IPS-NIHi11 (cell line): ENCODE data around the gene CYB5R2.

ENCODE experiments used
- DNase-seq: peaks from one replicate; pipeline ENCODE4 v3.0.0; 2012; ENCODE audit warnings: mixed read lengths, low spot score

The CYB5R2 gene

GRCh38 chr11:7672960-7673723 is at the start of gene CYB5R2:
TSS of gene CYB5R2 (minus strand) at chr11:7673500. CDS start at chr11:7672825, 675 bp downstream.
- peak; percentile 86 for DNase-seq

GRCh38 chr11:7714786-7715185 is 41.5 kb upstream of the CYB5R2 start:
- no peak for DNase-seq

GRCh38 chr11:7706377-7706776 is 33.1 kb upstream of the CYB5R2 start, which contains the start of gene OVCH2:
TSS of gene OVCH2 (minus strand) at chr11:7706477. CDS start at chr11:7706394, 83 bp downstream.
- DNase-seq: no peak

- DNase-seq: no peak
These were observed 30.4 kb upstream of the CYB5R2 start for GRCh38 chr11:7703740-7704139.

- DNase-seq: no peak
These were observed 23.1 kb upstream of the CYB5R2 start for GRCh38 chr11:7696424-7696823.

GRCh38 chr11:7694235-7694634 is 20.9 kb upstream of the CYB5R2 start:
- no peak for DNase-seq

GRCh38 chr11:7692426-7692825 is 19.1 kb upstream of the CYB5R2 start:
- DNase-seq: no peak

GRCh38 chr11:7691759-7692350 is 18.6 kb upstream of the CYB5R2 start:
- no peak for DNase-seq

GRCh38 chr11:7690648-7691047 is 17.3 kb upstream of the CYB5R2 start:
- DNase-seq: no peak

GRCh38 chr11:7689239-7689638 is 15.9 kb upstream of the CYB5R2 start:
- DNase-seq: no peak

- peak; percentile 44 for DNase-seq
These were observed 15.0 kb upstream of the CYB5R2 start for GRCh38 chr11:7688238-7688826.

- DNase-seq: no peak
These were observed 14.1 kb upstream of the CYB5R2 start for GRCh38 chr11:7687386-7687785.

- no peak for DNase-seq
These were observed 13.5 kb upstream of the CYB5R2 start for GRCh38 chr11:7686761-7687160.

GRCh38 chr11:7683571-7683970 is 10.3 kb upstream of the CYB5R2 start:
- DNase-seq: no peak

GRCh38 chr11:7677796-7678201 is 4.5 kb upstream of the CYB5R2 start:
- no peak for DNase-seq

- no peak for DNase-seq
These were observed 3.8 kb upstream of the CYB5R2 start for GRCh38 chr11:7677071-7677470.

- no peak for DNase-seq
These were observed 2.3 kb upstream of the CYB5R2 start for GRCh38 chr11:7675631-7676030.

- DNase-seq: peak; percentile 71
These were observed 579 bp upstream of the CYB5R2 start for GRCh38 chr11:7673724-7674434.

- no peak for DNase-seq
These were observed 882 bp downstream of the CYB5R2 start for GRCh38 chr11:7672276-7672959.

GRCh38 chr11:7671347-7672215 is 1.7 kb downstream of the CYB5R2 start:
- DNase-seq: no peak

GRCh38 chr11:7670641-7671040 is 2.7 kb downstream of the CYB5R2 start:
- no peak for DNase-seq
